ENCODE measurements around the gene ERN2.
A peak's percentile ranks its signal among the peaks of the same experiment; 100 is the strongest.

Gene ERN2

DNA sequence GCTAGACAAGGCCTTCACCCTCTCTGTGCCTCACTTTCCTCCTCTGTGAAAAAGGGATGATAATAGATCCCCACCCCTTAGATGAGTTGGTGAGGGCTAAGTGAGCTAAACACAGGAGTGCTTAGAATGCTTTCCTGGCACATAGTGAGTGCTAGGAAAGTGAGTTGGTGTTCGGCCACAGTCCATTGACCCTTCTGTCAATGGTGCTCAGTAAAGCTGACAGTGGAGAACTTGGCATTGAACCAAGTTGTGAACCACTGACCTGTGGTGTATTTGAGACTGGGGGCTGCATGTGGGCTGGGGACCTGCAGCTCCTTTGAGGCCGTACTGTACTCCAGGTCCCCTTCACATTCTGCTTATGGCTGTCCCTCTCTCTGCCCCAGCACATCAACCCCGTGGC lies 29.5 kb downstream of the ERN2 start:
- DNase-seq = no peak

- no peak for DNase-seq
Observed at GRCh38 chr16:23682181-23682580, 30.8 kb downstream of the ERN2 start.

- DNase-seq = no peak
Observed at GRCh38 chr16:23679986-23680336, 33.1 kb downstream of the ERN2 start.

DNA sequence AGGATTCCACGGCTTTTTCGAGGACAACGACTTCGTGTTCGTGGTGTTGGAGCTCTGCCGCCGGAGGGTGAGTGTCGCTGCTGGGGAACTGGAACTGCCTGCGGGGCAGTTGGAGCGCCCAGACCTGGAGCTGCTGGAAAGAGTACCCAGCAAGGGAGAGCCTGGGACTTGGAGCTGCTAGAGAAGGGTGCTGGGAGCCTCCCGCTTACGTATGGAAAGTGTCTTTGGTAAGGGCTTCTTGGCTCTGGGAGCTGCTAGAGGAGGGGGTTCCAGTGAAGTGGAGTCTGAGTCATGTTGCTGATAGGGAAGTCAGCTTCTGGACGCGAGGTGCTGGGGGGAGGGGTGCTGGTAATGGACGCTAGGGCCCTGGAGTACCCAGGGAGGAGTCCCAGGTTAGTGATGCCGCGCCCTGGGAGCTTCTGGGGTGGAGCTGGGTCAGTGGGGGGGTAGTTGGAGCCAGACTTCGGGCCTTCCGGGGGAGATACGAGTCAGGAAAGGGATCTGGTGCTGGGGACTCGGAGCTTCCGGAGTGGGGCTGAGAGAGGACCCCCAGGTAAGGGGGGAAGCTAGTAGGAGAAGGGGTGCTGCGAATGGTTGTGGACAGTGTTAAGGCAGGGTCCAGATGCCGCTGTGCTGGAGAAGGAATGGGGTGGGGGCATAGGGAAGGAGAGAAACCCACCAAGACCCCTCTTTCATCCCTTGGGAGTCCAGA lies 33.6 kb downstream of the ERN2 start:
- DNase-seq = peak; percentile 6 to 13

GRCh38 chr16:23678430-23679273 lies 34.4 kb downstream of the ERN2 start, which contains the start of gene PLK1:
PLK1 (plus strand) TSS chr16:23678889; CDS start chr16:23678933, 44 bp downstream.
- peak; percentile 67 to 72 for DNase-seq

GRCh38 chr16:23676924-23677480 lies 36.0 kb downstream of the ERN2 start:
- no peak for DNase-seq

GRCh38 chr16:23673971-23674614 lies 38.9 kb downstream of the ERN2 start:
- no peak for DNase-seq

DNA sequence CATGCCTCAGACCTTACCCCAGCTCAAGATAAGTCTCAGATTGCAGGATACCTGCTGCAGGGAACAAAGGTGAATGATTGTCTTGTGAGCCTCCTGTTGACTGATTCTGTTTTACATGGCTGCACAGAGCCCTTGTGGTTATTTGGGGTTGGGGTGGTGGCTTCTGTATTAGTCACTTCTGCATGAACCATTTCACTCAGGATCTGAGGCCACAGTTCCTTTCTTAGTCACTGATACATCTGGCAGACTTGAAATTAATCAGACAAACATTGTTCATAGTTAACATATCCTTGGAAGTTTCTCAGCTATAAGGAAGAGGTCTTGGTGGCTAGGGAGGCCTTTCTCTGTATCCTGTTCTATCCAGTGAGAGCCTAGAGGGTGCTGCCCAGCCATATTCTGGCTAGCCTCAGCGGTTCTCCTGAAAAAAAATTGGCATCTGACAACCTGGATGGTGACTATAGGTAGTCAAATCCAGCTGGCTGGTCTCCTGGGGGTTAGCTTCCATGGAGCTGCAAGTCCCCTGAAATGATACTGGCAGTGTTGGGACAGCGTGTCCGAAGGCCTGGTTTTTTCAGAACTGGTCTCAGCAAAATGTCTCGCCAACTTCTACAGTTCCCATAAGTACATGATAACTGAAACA lies 42.8 kb downstream of the ERN2 start:
- no peak for DNase-seq

GRCh38 chr16:23668873-23669272 lies 44.1 kb downstream of the ERN2 start:
- DNase-seq = no peak

DNA sequence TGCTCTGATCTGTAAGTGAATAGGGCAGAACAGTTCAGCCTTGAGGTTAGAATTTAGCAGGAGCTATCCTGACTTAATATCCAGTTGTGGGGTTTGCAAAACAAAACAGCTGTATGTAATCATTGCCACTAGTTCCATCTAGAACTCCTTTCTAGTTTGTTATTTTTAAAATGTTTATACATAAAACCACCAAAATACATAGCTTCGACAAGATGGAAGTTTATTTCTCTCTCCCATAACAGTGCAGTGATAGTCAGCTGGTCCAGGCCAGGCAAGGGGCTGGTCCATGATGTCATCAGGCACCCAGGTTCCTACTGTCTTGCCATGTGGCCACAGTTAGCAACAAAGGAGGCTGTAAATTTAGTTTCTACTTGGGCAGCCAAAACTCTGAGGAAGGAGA lies 44.8 kb downstream of the ERN2 start:
- DNase-seq = no peak

- no peak for DNase-seq
Observed at GRCh38 chr16:23667355-23667659, 45.7 kb downstream of the ERN2 start.

- DNase-seq = no peak
Observed at GRCh38 chr16:23666571-23667354, 46.3 kb downstream of the ERN2 start.

DNA sequence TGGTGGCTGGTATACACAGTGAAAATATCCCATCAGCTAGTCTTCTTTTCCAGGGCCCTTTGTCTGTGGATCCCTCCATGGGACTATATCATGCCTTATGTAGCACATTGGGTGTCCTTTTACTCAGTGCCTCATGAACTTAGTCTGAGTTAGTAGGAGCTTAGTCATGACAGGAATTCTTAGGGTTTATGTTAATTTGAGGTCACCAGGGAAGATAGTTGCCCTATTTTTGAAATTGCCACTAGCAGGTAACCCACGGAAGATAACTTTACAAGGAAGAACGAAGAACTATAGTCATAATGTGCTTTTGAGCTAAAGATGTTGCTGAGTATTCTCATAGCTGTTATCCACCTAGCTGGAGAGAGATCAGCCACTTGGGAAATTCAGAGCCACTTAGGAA lies 49.1 kb downstream of the ERN2 start:
- DNase-seq = no peak

- DNase-seq = no peak
Observed at GRCh38 chr16:23651943-23652468, 61.0 kb downstream of the ERN2 start.

DNA sequence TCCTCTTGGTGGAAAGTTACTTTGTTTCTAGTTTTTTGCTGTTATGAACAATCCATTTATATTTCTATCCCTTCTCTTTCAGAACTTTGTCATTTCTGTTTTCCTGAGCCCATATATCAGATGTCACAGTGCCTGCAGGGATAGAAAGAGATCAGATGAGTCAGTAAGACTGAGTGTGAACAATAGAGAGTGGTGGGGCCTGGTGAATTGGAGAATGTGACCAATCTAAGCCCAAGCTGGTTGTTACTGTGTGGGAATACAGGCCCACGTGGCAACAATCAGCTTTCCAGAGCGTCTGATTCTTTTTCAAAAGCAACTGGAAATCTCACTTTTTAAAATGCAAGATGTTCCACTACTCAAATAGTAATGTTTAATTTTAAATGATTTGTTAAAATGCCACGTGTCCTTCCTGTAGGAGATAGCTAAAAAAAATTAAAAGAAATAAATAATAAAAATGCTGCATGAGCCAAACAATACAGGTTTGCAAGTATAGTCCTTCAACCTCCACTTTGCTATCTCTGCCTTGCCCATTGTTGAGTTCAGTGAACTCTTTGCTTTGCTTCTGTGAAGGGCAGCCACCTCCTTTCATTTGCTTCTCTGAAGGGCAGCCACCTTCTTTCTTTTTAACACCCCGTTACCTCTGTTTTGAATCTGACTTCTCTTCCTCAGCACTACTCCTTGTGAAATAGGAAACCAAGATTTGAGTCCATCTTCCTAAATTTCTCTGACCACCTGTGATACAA lies 62.2 kb downstream of the ERN2 start:
- DNase-seq = no peak

DNA sequence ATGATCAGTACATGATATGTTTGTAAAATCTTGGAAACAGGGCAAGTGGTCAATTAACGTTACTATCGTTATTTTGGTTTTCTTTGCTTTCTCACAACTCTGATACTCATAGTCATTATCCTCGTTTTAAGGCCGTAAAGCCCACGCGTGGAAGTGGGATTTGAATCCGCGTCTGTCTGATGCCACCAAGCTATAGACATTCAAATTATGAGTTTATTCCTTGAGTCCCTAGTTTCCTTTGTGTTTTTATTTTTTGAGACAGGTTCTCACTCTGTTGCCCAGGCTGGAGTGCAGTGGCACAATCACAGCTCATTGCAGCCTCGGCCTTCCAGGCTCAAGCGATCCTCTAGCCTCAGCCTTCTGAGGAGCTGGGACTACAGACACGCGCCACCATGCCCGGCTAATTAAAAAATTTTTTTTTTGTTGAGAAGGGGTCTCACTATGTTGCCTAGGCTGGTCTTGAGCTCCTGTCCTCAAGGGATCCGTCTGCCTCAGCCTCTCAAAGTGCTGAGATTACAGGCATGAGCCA lies 70.7 kb downstream of the ERN2 start:
- DNase-seq = no peak

GRCh38 chr16:23640931-23641765 lies 71.9 kb downstream of the ERN2 start, which contains the start of the genes DCTN5 and PALB2:
DCTN5 (plus strand) TSS chr16:23641466; CDS start chr16:23641543, 77 bp downstream.
PALB2 (minus strand) TSS chr16:23641310; CDS start chr16:23641157, 153 bp downstream.
- peak; percentile 88 to 90 for DNase-seq

GRCh38 chr16:23640615-23640930 lies 72.4 kb downstream of the ERN2 start:
- DNase-seq = no peak

All from CD4-positive, alpha-beta T cell treated with Interleukin-1 beta for 1 hour (primary cell).